Fibroblast of villous mesenchyme (primary cell): ENCODE results near the gene FRRS1L. TPM values are rescaled to one million over a fixed set of nuclear protein-coding genes. Genes with fewer than 3 reads are reported as not detected.
A peak's percentile ranks its signal among the peaks of the same experiment; 100 is the strongest.

Source experiments
- DNase-seq: peaks from one replicate; pipeline ENCODE4 v3.0.0-alpha.2; 2010; ENCODE audit warnings: low read depth
- H3K4me3 ChIP-seq: 2 replicates; pipeline ENCODE4 v1.5.1; 2011; ENCODE audit warnings: low read depth, mild to moderate bottlenecking, low read length
- total RNA-seq: library from RNA; depleted of rRNA; stranded (reverse); fragments of >200 nt; gene quantifications from 2 replicates; pipeline ENCODE4 v1.2.3, GENCODE V29; 2012
- TF ChIP-seq, protein P1 (sequence below): IDR thresholded peaks from 2 replicates; pipeline ENCODE4 v1.5.1; 2012; ENCODE audit warnings: low read depth, mild to moderate bottlenecking, low read length; ENCODE audit not compliant: insufficient read depth

The FRRS1L gene
- total RNA-seq, 1 donor: not detected

DNA sequence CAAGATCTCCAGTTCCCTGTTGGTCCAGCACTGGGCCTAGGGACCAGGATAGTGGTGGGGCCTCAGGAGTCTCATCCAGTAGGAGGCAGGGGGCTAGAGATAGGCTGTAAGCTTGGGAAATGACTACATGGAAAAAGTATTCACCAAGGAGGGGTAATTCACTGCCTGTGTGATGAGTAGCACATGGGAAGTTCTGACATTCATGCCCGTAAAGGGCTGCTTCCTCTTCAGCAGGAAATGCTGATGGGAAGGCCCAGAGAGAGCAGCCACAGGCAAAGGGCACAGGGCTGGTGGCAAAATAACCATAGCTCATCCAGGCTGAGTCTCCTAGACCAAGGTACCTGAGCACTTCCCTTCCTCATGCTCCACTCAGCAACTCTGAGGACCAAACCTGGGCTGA, 23.1 kb upstream of the FRRS1L start:
- DNase-seq: no peak
- TF ChIP-seq, protein P1, sequence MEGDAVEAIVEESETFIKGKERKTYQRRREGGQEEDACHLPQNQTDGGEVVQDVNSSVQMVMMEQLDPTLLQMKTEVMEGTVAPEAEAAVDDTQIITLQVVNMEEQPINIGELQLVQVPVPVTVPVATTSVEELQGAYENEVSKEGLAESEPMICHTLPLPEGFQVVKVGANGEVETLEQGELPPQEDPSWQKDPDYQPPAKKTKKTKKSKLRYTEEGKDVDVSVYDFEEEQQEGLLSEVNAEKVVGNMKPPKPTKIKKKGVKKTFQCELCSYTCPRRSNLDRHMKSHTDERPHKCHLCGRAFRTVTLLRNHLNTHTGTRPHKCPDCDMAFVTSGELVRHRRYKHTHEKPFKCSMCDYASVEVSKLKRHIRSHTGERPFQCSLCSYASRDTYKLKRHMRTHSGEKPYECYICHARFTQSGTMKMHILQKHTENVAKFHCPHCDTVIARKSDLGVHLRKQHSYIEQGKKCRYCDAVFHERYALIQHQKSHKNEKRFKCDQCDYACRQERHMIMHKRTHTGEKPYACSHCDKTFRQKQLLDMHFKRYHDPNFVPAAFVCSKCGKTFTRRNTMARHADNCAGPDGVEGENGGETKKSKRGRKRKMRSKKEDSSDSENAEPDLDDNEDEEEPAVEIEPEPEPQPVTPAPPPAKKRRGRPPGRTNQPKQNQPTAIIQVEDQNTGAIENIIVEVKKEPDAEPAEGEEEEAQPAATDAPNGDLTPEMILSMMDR: no peak
- H3K4me3 ChIP-seq: no peak overlapping the region

DNA sequence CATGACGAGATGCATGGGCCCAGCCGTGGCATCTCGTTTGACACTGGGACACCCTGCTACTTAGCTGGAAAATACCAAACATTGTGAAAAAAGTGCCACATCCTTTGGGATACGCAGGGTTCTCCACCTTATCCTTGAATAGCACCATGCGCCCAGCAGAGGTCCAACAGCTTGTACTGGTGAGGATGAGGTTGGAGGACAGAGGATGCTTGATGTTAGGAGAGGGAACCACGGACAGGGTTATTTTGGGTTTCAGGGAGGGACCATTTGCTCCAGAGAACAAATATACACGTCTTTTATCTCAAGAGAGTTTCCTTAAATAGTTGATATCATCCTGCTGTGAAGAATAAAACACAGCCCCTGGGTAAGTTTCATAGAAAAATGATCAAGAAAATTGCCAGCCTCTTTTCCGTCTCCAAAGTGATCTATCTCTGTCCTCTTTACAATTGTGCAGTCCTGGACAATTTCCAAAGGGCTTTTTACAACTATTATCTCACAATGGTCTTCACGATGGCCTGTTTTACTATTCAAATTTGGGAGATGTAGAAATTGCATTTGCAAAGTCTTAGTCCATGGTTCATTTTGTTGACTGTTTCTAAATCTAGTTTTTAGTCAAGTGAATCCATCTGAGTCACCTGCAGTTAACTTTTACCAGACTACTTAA, 19.9 kb upstream of the FRRS1L start:
- no peak for DNase-seq
- no peak overlapping the region for H3K4me3 ChIP-seq
- TF ChIP-seq, protein P1: no peak

DNA sequence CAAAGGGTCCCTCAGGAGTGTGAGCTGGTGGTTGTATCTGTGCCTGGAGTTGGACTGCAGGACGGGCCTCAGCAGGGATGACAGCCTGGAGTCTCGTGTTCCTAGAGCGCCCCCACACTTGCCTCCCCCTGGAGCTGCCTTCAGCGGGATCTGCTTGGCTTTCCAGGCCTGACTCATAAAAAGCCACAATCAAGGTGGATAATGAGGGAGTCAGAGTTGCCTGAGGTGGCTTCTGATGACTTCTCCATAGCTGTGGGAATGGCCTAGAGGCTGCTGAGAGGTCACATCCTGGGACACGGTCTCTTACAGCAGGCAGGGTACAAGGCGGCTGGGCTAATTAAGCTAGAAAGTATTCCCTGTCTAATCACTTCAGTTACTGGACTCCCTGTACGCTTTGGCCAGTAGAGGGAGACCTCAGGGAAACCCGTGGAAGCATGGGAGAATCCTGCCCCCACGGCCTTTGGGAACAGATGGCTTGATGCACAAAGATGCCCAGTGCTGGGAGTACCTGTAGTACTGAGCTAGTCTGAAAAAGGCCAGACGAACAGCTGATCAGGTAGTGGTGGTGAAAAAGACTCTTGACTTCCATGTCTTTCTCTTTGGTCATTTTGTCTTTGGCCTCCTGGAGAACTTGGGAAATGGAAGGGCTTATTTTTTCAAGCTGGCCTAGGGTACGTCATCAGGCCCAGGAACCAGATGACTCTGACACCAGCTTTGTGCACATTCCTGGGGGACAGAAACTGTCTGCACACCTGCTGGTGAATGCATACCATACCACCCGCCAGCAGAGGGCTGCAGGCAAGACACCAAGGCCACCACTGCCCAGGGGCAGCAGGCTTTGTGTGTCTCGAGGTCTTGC, 16.1 kb upstream of the FRRS1L start:
- DNase-seq: peak; percentile 25
- TF ChIP-seq, protein P1: peak; percentile 57
- H3K4me3 ChIP-seq: no peak overlapping the region

DNA sequence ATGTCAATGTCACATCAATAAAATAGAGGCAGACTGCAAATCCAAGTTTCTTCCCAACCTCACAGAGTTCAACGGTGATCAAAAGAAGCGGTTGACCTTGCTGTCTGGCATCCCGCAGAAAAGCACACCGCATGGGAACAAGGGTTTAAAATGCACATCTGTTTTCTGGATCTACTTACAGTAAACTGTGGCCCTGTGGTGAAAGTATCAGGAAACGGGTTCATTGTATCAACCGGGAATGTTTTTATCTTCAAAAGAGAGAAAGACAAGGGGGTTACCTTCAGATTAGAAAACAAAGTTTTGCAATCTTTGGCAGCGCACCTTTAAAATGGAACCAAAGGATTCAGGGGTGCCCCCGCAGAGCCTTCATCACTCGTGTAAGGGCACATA, 15.5 kb upstream of the FRRS1L start:
- TF ChIP-seq, protein P1: no peak
- DNase-seq: no peak
- H3K4me3 ChIP-seq: no peak overlapping the region

DNA sequence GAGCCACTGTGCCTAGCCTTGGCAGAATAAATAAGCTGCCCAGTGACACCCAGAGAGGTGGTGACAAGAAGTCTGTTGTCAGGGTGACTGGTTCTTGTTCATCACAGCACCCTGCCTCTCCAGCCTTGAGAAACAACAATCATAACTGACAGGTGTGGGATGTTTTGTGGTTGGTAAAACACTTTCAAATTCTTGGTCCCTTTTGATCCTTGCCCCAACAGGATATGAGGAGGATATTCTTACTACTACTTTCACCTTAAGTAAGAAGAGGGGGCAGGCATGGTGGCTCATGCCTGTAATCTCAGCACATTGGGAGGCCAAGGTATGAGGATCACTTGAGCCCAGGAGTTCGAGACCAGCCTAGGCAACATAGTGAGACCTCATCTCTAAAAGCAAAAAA, 14.2 kb upstream of the FRRS1L start:
- H3K4me3 ChIP-seq: no peak overlapping the region
- TF ChIP-seq, protein P1: no peak
- no peak for DNase-seq

DNA sequence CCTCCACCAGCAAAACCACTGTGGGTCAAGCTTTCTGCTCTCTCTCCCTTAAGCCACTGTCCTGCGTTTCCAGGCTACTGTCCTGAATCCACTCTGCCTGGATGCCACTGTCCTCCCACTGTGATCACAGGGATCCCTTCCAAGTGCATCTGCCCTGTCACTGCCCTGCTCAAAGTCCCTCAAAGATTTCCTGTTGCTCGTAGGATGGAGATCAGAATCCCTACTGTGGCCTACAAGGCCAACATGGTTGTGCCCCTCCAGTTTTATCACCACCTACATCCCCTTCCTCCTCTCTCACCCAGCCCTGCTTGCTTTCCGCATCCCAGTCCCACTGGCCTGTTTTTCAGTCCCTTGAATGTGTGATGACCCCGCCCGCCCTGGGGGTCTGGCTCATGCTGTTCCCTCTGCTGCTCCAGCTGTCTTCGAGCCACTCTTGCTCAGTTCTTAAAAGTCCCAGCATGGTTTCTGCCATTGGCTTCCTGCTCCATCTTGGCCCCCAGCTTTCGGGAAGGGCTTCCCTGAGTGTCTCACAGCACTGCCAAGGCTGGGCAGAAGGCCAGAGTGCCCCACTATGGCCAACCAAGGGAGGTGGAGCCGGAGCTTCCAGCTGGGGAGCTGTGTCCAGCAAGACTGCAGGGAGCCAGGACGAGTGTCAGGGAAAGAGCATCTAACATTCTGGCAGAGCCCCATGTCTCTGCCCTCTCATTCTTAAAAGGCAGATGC, 12.9 kb upstream of the FRRS1L start:
- no peak for DNase-seq
- H3K4me3 ChIP-seq: no peak overlapping the region
- TF ChIP-seq, protein P1: no peak
